ENCODE data around the gene HHAT.

The HHAT gene

DNA sequence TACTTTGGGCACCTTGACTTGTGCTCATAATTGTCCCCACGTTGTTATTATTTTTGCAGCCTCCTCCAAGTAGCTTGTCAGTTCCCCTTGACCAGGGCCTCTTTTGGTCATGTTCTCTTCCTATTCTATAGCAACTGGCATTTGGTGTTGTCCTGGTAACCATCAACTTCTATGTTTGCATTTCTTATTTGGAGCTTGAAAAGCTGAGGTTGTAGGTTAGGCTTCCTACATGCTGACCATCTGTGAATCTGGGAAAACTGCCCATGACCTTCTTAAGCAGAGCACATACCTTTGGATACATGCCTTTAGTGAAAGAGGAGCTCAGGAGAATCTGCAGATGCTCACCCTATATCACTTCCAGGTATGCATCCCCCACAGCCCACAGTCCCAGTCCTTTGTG, 160.8 kb downstream of the HHAT start:
- H3K79me2 ChIP-seq (ENCODE audit: insufficient read depth, low read length) = no peaks in the 10 kb centered on the region
- no peak overlapping the region for H3K9ac ChIP-seq (ENCODE audit: low read depth, low read length, poor library complexity, severe bottlenecking)
- H4K20me1 ChIP-seq (ENCODE audit: insufficient read depth, low read length, poor library complexity, severe bottlenecking) = no peaks in the 10 kb centered on the region
- H3K9me3 ChIP-seq (ENCODE audit: insufficient read depth, low read depth, low read length) = no peaks in the 10 kb centered on the region
- H3K4me3 ChIP-seq (ENCODE audit: low read length, poor library complexity, severe bottlenecking) = no peak overlapping the region
- H3K36me3 ChIP-seq (ENCODE audit: insufficient read depth, low read length) = no peaks in the 10 kb centered on the region
- no peak overlapping the region for H2AFZ ChIP-seq (ENCODE audit: low read length)
- no peak overlapping the region for H3K4me2 ChIP-seq (ENCODE audit: low read depth, low read length, poor library complexity, severe bottlenecking)
- no peaks in the 10 kb centered on the region for H3K27me3 ChIP-seq (ENCODE audit: insufficient read depth, low read length, poor library complexity, severe bottlenecking)
- TF ChIP-seq, protein P1, sequence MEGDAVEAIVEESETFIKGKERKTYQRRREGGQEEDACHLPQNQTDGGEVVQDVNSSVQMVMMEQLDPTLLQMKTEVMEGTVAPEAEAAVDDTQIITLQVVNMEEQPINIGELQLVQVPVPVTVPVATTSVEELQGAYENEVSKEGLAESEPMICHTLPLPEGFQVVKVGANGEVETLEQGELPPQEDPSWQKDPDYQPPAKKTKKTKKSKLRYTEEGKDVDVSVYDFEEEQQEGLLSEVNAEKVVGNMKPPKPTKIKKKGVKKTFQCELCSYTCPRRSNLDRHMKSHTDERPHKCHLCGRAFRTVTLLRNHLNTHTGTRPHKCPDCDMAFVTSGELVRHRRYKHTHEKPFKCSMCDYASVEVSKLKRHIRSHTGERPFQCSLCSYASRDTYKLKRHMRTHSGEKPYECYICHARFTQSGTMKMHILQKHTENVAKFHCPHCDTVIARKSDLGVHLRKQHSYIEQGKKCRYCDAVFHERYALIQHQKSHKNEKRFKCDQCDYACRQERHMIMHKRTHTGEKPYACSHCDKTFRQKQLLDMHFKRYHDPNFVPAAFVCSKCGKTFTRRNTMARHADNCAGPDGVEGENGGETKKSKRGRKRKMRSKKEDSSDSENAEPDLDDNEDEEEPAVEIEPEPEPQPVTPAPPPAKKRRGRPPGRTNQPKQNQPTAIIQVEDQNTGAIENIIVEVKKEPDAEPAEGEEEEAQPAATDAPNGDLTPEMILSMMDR (conservative IDR thresholded peaks at IDR 0.05; ENCODE audit: low read length) = no peak
- TF ChIP-seq EZH2phosphoT487 (IDR thresholded peaks at IDR 0.05; ENCODE audit: borderline replicate concordance) = no peak
- H3K4me1 ChIP-seq (ENCODE audit: insufficient read depth, low read length, poor library complexity, severe bottlenecking) = peaks cover 7% of the 10 kb centered on the region
- no peaks in the 10 kb centered on the region for H3F3A ChIP-seq (ENCODE audit: low read depth)
- H3K9me2 ChIP-seq (replicated peaks; ENCODE audit: low read depth, low read length) = no peaks in the 10 kb centered on the region

DNA sequence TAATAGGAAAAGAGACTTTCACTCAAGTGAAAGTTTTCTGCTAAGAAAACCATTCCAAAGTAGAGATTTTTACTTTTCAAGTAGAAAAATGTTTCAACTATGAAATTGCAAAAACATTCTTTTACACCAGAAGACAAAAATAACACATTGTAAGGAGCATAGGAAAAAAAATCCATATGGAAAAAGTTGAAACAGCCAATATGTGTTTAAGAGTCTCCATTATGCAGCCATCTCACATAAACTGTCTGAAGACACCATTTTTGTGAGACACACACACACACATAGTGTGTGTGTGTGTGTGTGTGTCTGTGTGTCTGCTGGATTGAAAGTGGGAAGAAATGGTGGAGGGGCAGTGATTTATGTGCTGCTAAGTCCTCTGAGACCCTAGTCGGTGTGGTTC, 162.1 kb downstream of the HHAT start:
- H3K27me3 ChIP-seq (ENCODE audit: insufficient read depth, low read length, poor library complexity, severe bottlenecking) = no peaks in the 10 kb centered on the region
- no peak overlapping the region for H3K4me3 ChIP-seq (ENCODE audit: low read length, poor library complexity, severe bottlenecking)
- no peak overlapping the region for H3K4me2 ChIP-seq (ENCODE audit: low read depth, low read length, poor library complexity, severe bottlenecking)
- no peaks in the 10 kb centered on the region for H3K36me3 ChIP-seq (ENCODE audit: insufficient read depth, low read length)
- H4K20me1 ChIP-seq (ENCODE audit: insufficient read depth, low read length, poor library complexity, severe bottlenecking) = no peaks in the 10 kb centered on the region
- no peak overlapping the region for H2AFZ ChIP-seq (ENCODE audit: low read length)
- H3K9ac ChIP-seq (ENCODE audit: low read depth, low read length, poor library complexity, severe bottlenecking) = no peak overlapping the region
- H3K9me2 ChIP-seq (replicated peaks; ENCODE audit: low read depth, low read length) = no peaks in the 10 kb centered on the region
- H3F3A ChIP-seq (ENCODE audit: low read depth) = no peaks in the 10 kb centered on the region
- H3K9me3 ChIP-seq (ENCODE audit: insufficient read depth, low read depth, low read length) = no peaks in the 10 kb centered on the region
- H3K79me2 ChIP-seq (ENCODE audit: insufficient read depth, low read length) = no peaks in the 10 kb centered on the region
- TF ChIP-seq, protein P1 (conservative IDR thresholded peaks at IDR 0.05; ENCODE audit: low read length) = no peak
- TF ChIP-seq EZH2phosphoT487 (IDR thresholded peaks at IDR 0.05; ENCODE audit: borderline replicate concordance) = no peak
- H3K4me1 ChIP-seq (ENCODE audit: insufficient read depth, low read length, poor library complexity, severe bottlenecking) = peaks cover 7% of the 10 kb centered on the region

DNA sequence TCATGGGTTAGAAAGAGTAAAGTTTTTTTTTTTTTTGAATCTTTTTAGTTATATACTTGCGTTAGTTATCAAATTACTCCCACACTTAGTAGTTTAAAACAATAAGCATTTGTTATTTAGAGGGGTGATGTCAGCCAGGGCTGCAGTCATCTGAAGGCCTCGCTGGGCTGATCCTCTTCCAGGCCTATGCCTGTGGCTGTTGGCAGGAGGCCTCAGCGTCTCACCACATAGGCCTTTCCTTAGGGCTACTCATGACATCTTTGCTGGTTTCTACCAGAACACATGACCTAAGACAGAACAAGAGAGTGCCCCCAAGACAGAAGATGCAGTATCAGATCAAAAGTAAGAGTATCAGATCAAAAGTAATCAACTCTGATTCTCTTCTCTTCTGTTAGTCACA, 167.4 kb downstream of the HHAT start:
- H3K4me3 ChIP-seq (ENCODE audit: low read length, poor library complexity, severe bottlenecking) = no peak overlapping the region
- no peaks in the 10 kb centered on the region for H3K79me2 ChIP-seq (ENCODE audit: insufficient read depth, low read length)
- H3F3A ChIP-seq (ENCODE audit: low read depth) = no peaks in the 10 kb centered on the region
- no peak overlapping the region for H3K4me2 ChIP-seq (ENCODE audit: low read depth, low read length, poor library complexity, severe bottlenecking)
- H4K20me1 ChIP-seq (ENCODE audit: insufficient read depth, low read length, poor library complexity, severe bottlenecking) = no peaks in the 10 kb centered on the region
- no peak overlapping the region for H3K9ac ChIP-seq (ENCODE audit: low read depth, low read length, poor library complexity, severe bottlenecking)
- H3K27me3 ChIP-seq (ENCODE audit: insufficient read depth, low read length, poor library complexity, severe bottlenecking) = no peaks in the 10 kb centered on the region
- H3K36me3 ChIP-seq (ENCODE audit: insufficient read depth, low read length) = no peaks in the 10 kb centered on the region
- no peaks in the 10 kb centered on the region for H3K4me1 ChIP-seq (ENCODE audit: insufficient read depth, low read length, poor library complexity, severe bottlenecking)
- no peaks in the 10 kb centered on the region for H3K9me3 ChIP-seq (ENCODE audit: insufficient read depth, low read depth, low read length)
- no peak overlapping the region for H2AFZ ChIP-seq (ENCODE audit: low read length)
- TF ChIP-seq, protein P1 (conservative IDR thresholded peaks at IDR 0.05; ENCODE audit: low read length) = no peak
- no peak for TF ChIP-seq EZH2phosphoT487 (IDR thresholded peaks at IDR 0.05; ENCODE audit: borderline replicate concordance)
- H3K9me2 ChIP-seq (replicated peaks; ENCODE audit: low read depth, low read length) = no peaks in the 10 kb centered on the region

Measured in Loucy (cell line).